KMS-11 (cell line): ENCODE results near the gene GDA.

ENCODE experiments used
- H2AFZ ChIP-seq: fragments of 200-600 bp; sonication (generic); 2 replicates; pipeline ENCODE4 v1.6.1; 2016; ENCODE audit warnings: antibody characterized with exemption, mixed run types, low read depth
- H3K27ac ChIP-seq: fragments of 200-600 bp; sonication (generic); 2 replicates; pipeline ENCODE4 v1.6.1; 2016; ENCODE audit warnings: mild to moderate bottlenecking, mixed run types
- H3K27me3 ChIP-seq: fragments of 200-600 bp; sonication (generic); 2 replicates; pipeline ENCODE4 v1.6.1; 2017; ENCODE audit warnings: mild to moderate bottlenecking, low read depth, mixed run types, moderate library complexity; ENCODE audit not compliant: insufficient read depth
- H3K36me3 ChIP-seq: fragments of 200-600 bp; sonication (generic); 2 replicates; pipeline ENCODE4 v1.6.1; 2017; ENCODE audit warnings: mild to moderate bottlenecking, mixed run types; ENCODE audit not compliant: insufficient read depth
- H3K4me1 ChIP-seq: fragments of 200-600 bp; sonication (generic); 2 replicates; pipeline ENCODE4 v1.6.1; 2016; ENCODE audit warnings: mild to moderate bottlenecking, low read depth, mixed run types; ENCODE audit not compliant: poor library complexity, severe bottlenecking
- H3K4me2 ChIP-seq: fragments of 200-600 bp; sonication (generic); 2 replicates; pipeline ENCODE4 v1.7.0; 2016; ENCODE audit warnings: mild to moderate bottlenecking, mixed run types
- H3K4me3 ChIP-seq: fragments of 200-600 bp; sonication (generic); IDR thresholded peaks from 2 replicates; pipeline ENCODE4 v1.6.1; 2017; ENCODE audit warnings: low read depth, low read length, mixed read lengths; ENCODE audit not compliant: insufficient read depth
- H3K79me2 ChIP-seq: fragments of 200-600 bp; sonication (generic); 2 replicates; pipeline ENCODE4 v1.6.1; 2016; ENCODE audit warnings: low read depth, mixed run types; ENCODE audit not compliant: insufficient read depth
- H3K9ac ChIP-seq: fragments of 200-600 bp; sonication (generic); 2 replicates; pipeline ENCODE4 v1.6.1; 2016; ENCODE audit warnings: mild to moderate bottlenecking, mixed run types
- H4K20me1 ChIP-seq: fragments of 200-600 bp; sonication (generic); 2 replicates; pipeline ENCODE4 v1.6.1; 2016; ENCODE audit warnings: mild to moderate bottlenecking, mixed run types; ENCODE audit not compliant: insufficient read depth
- TF ChIP-seq, protein P1 (sequence below): fragments of 200-600 bp; sonication (generic); conservative IDR thresholded peaks from 2 replicates; pipeline ENCODE4 v1.6.1; 2017; ENCODE audit warnings: low read depth, mild to moderate bottlenecking, antibody characterized with exemption, low read length, moderate library complexity, mixed read lengths

GDA gene

DNA sequence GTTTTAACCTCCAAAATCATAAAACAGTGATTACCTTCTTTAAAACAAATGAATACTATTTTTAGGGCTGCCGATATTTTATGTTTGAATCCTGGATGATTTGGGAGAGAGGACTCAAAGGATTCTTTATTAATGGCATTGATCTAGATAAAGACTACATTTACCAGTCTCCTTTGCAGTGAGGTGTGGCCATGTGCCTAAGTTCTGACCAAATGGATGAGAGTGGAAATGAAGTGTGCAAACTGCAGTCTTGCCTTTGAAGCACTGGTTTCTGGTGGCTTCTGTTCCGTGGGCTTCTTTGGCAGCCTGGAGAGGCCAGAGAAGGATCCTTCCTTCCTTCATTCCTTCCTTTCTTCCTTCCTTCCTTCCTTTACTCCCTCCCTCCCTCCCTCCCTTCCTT, 24.3 kb upstream of the GDA start:
- Histone ChIP-seq H3K79me2 (no peaks in the 10 kb centered on the region), H3K27ac (no peak overlapping the region), H3K27me3 (no peaks in the 10 kb centered on the region), H3K36me3 (no peaks in the 10 kb centered on the region), H2AFZ (no peak overlapping the region), H3K4me2 (no peak overlapping the region), H4K20me1 (no peaks in the 10 kb centered on the region), H3K4me3 (no peak overlapping the region), H3K9ac (no peak overlapping the region), H3K4me1 (no peaks in the 10 kb centered on the region)
- TF ChIP-seq, protein P1, sequence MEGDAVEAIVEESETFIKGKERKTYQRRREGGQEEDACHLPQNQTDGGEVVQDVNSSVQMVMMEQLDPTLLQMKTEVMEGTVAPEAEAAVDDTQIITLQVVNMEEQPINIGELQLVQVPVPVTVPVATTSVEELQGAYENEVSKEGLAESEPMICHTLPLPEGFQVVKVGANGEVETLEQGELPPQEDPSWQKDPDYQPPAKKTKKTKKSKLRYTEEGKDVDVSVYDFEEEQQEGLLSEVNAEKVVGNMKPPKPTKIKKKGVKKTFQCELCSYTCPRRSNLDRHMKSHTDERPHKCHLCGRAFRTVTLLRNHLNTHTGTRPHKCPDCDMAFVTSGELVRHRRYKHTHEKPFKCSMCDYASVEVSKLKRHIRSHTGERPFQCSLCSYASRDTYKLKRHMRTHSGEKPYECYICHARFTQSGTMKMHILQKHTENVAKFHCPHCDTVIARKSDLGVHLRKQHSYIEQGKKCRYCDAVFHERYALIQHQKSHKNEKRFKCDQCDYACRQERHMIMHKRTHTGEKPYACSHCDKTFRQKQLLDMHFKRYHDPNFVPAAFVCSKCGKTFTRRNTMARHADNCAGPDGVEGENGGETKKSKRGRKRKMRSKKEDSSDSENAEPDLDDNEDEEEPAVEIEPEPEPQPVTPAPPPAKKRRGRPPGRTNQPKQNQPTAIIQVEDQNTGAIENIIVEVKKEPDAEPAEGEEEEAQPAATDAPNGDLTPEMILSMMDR = no peak

DNA sequence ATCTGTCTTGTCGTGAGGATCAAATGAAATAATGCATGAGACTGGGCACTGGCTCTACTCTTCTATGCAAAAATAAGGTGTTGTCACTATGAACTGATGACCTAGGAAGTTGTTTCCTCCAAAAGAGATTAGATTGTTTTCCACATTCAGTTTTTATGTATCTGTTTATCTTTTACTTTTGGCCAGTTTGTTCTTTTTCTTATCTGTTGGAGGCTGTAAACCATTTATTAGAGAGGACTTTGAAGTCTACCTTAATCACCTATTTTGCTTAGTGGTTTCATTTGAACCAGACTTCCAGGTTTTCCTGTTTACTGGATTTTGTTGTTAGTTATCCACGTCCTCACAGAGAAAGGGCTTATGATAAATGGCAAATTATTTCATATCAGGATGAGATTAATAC, 21.5 kb upstream of the GDA start:
- no peak overlapping the region for H3K9ac ChIP-seq
- H3K79me2 ChIP-seq = no peaks in the 10 kb centered on the region
- no peaks in the 10 kb centered on the region for H4K20me1 ChIP-seq
- TF ChIP-seq, protein P1 = no peak
- no peak overlapping the region for H2AFZ ChIP-seq
- no peak overlapping the region for H3K27ac ChIP-seq
- H3K4me3 ChIP-seq = no peak overlapping the region
- no peaks in the 10 kb centered on the region for H3K36me3 ChIP-seq
- no peaks in the 10 kb centered on the region for H3K27me3 ChIP-seq
- H3K4me1 ChIP-seq = no peaks in the 10 kb centered on the region
- H3K4me2 ChIP-seq = no peak overlapping the region

DNA sequence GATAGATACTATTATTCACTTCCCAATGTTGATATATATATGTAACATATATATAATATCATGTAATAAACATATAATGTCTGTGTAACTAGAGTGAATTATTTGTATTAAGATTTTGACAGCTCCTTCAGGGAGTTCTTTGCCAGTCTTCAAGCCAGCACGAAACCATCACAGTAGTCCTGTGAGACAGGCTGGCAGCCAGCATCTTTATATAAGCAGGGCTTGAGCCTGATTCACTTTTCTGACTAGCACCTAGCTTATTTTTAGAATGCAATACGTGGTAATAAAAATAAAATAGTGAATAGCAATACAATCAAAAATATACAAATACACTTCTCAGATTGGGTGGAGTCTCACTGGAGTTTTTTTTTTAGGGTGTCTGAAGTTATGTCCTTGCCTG, 20.7 kb upstream of the GDA start:
- TF ChIP-seq, protein P1 = no peak
- no peaks in the 10 kb centered on the region for H3K4me1 ChIP-seq

DNA sequence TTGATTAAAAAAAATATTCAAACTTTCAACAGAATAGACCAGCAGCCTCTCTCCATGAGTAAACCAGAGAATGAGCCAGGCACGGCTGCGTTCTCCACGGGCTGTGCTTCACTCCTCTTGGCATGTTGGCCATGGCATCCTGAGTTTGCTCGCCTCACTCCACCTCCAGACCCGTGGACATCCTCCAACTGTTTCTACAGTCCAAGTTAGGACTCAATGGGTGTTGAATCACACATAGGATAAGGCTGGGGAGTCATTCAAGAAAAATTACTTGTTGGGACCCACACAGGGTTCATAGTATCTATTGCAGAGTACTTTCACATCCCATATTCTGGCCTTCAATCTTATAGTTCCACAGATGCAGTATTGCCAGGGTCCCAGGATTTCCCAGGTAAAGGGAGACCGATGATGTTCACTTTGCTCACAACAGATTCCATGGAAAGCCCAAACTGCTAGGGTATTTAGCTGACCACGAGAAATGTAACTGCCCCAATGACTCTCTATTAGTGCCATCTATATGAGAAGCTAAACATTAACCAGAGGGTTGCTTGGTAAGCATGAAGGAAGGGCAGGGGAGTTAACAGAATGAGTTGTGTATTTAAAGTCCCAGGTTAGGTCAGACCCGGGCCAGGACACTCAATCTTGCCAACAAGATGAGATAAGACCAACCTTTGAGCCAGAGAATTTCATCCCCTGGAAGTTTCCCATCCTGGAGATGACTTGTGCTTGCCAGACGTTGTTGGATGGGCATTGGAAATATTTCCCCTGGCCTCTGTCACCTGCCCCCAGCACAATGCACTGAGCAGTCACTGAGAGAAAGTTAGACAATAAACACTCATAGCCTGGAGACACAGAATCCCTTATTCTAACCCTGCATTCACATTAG, 19.7 kb upstream of the GDA start:
- TF ChIP-seq, protein P1 = no peak
- no peak overlapping the region for H3K4me2 ChIP-seq

More for the DNA sequence above, 20.7 kb upstream of the GDA start:
- Histone ChIP-seq H3K27ac (no peak overlapping the region), H3K27me3 (no peaks in the 10 kb centered on the region), H4K20me1 (no peaks in the 10 kb centered on the region), H3K36me3 (no peaks in the 10 kb centered on the region), H3K79me2 (no peaks in the 10 kb centered on the region), H3K4me2 (no peak overlapping the region), H3K9ac (no peak overlapping the region), H2AFZ (no peak overlapping the region), H3K4me3 (no peak overlapping the region)

More for the DNA sequence above, 19.7 kb upstream of the GDA start:
- no peaks in the 10 kb centered on the region for H3K27me3 ChIP-seq
- H3K4me1 ChIP-seq = no peaks in the 10 kb centered on the region
- no peaks in the 10 kb centered on the region for H3K36me3 ChIP-seq
- H3K9ac ChIP-seq = no peak overlapping the region
- H3K27ac ChIP-seq = no peak overlapping the region
- no peak overlapping the region for H3K4me3 ChIP-seq
- no peak overlapping the region for H2AFZ ChIP-seq
- H3K79me2 ChIP-seq = no peaks in the 10 kb centered on the region
- no peaks in the 10 kb centered on the region for H4K20me1 ChIP-seq
